GM18511 (cell line): ENCODE data around the gene MRO.
"Not testable (repeated sequence)": the region's sequence is repeated elsewhere in the genome, so short reads cannot be mapped to it uniquely, and the experiment has no call there.

Source experiments
- ATAC-seq: cut with Tn5 transposase; IDR thresholded peaks from one replicate; pipeline ENCODE4 v1.9.1; 2021; ENCODE audit warnings: mild to moderate bottlenecking, moderate library complexity; ENCODE audit not compliant: unreplicated experiment

Gene MRO

GRCh38 chr18:50793641-50794565, 25.9 kb downstream of the MRO start:
- ATAC-seq: no peak

GRCh38 chr18:50792885-50793284, 26.9 kb downstream of the MRO start:
- ATAC-seq: no peak

- ATAC-seq: no peak
Measured at GRCh38 chr18:50791599-50792438, 28.0 kb downstream of the MRO start.

- ATAC-seq: no peak
Measured at GRCh38 chr18:50790948-50791347, 28.9 kb downstream of the MRO start.

- no peak for ATAC-seq
Measured at GRCh38 chr18:50790241-50790640, 29.6 kb downstream of the MRO start.

GRCh38 chr18:50788284-50788683, 31.5 kb downstream of the MRO start:
- ATAC-seq: no peak

GRCh38 chr18:50786864-50787263, 33.0 kb downstream of the MRO start:
- no peak for ATAC-seq

- no peak for ATAC-seq
Measured at GRCh38 chr18:50783553-50783952, 36.3 kb downstream of the MRO start.

GRCh38 chr18:50779021-50779420, 40.8 kb downstream of the MRO start:
- ATAC-seq: not testable (repeated sequence)

- ATAC-seq: no peak
Measured at GRCh38 chr18:50776383-50776782, 43.4 kb downstream of the MRO start.

- no peak for ATAC-seq
Measured at GRCh38 chr18:50775726-50776125, 44.1 kb downstream of the MRO start.

- ATAC-seq: no peak
Measured at GRCh38 chr18:50775207-50775606, 44.6 kb downstream of the MRO start.

- no peak for ATAC-seq
Measured at GRCh38 chr18:50769463-50769862, 50.4 kb downstream of the MRO start.

- ATAC-seq: no peak
Measured at GRCh38 chr18:50757358-50757757, 62.5 kb downstream of the MRO start.

GRCh38 chr18:50754297-50754696, 65.5 kb downstream of the MRO start:
- no peak for ATAC-seq

- ATAC-seq: no peak
Measured at GRCh38 chr18:50753311-50753710, 66.5 kb downstream of the MRO start.

- no peak for ATAC-seq
Measured at GRCh38 chr18:50751947-50752346, 67.9 kb downstream of the MRO start.

- ATAC-seq: no peak
Measured at GRCh38 chr18:50751490-50751889, 68.3 kb downstream of the MRO start.

GRCh38 chr18:50750546-50750945, 69.3 kb downstream of the MRO start:
- ATAC-seq: no peak

GRCh38 chr18:50749945-50750344, 69.9 kb downstream of the MRO start:
- no peak for ATAC-seq

GRCh38 chr18:50749421-50749820, 70.4 kb downstream of the MRO start:
- ATAC-seq: no peak
